Astrocyte (in vitro differentiated cells and primary cell): ENCODE measurements around the gene VWC2. TPM values are rescaled to one million over a fixed set of nuclear protein-coding genes. Genes with fewer than 3 reads are reported as not detected.

Source experiments
- DNase-seq: peaks from one replicate; pipeline ENCODE4 v3.0.0-alpha.2; 2010; ENCODE audit warnings: low read depth
- FAIRE-seq: peaks from 2 replicates; lab custom pipeline; 2011; peaks lifted over from hg19 to GRCh38; lab: Jason Lieb, UNC
- H2AFZ ChIP-seq: 2 replicates; pipeline ENCODE4 v1.6.0; 2012; ENCODE audit warnings: low read depth, low read length, inconsistent platforms
- H3K27ac ChIP-seq: 2 replicates; pipeline ENCODE4 v1.5.1; 2011; ENCODE audit warnings: low read depth, low read length, inconsistent platforms
- H3K27me3 ChIP-seq: 2 replicates; pipeline ENCODE4 v1.6.0; 2011; ENCODE audit warnings: low read length, inconsistent platforms; ENCODE audit not compliant: insufficient read depth
- H3K36me3 ChIP-seq: 2 replicates; pipeline ENCODE4 v1.5.1; 2011; ENCODE audit warnings: low read length, inconsistent platforms; ENCODE audit not compliant: insufficient read depth
- H3K4me1 ChIP-seq: 2 replicates; pipeline ENCODE4 v1.5.1; 2011; ENCODE audit warnings: low read length, inconsistent platforms; ENCODE audit not compliant: insufficient read depth
- H3K4me2 ChIP-seq: 2 replicates; pipeline ENCODE4 v1.6.0; 2012; ENCODE audit warnings: low read length, inconsistent platforms
- H3K4me3 ChIP-seq: 2 replicates; pipeline ENCODE4 v1.5.1; 2011; ENCODE audit warnings: low read depth, mild to moderate bottlenecking, low read length, inconsistent platforms; ENCODE audit not compliant: insufficient read depth
- H3K79me2 ChIP-seq: 2 replicates; pipeline ENCODE4 v1.6.0; 2012; ENCODE audit warnings: mild to moderate bottlenecking, low read length, inconsistent platforms; ENCODE audit not compliant: insufficient read depth
- H3K9ac ChIP-seq: 2 replicates; pipeline ENCODE4 v1.6.0; 2012; ENCODE audit warnings: mild to moderate bottlenecking, low read length, inconsistent platforms
- H3K9me3 ChIP-seq: 2 replicates; pipeline ENCODE4 v1.5.1; 2012; ENCODE audit warnings: low read depth, mild to moderate bottlenecking, low read length, inconsistent platforms; ENCODE audit not compliant: insufficient read depth
- H4K20me1 ChIP-seq: 2 replicates; pipeline ENCODE4 v1.6.0; 2012; ENCODE audit warnings: low read length, inconsistent platforms; ENCODE audit not compliant: insufficient read depth
- H3K27ac Mint-ChIP-seq: one replicate; pipeline ENCODE4 v1.8.0; 2021; ENCODE audit warnings: mild to moderate bottlenecking, mixed read lengths; ENCODE audit not compliant: unreplicated experiment
- H3K27me3 Mint-ChIP-seq: one replicate; pipeline ENCODE4 v1.8.0; 2021; ENCODE audit warnings: low read depth, mixed read lengths; ENCODE audit not compliant: unreplicated experiment
- H3K36me3 Mint-ChIP-seq: one replicate; pipeline ENCODE4 v1.8.0; 2021; ENCODE audit warnings: low read depth, mixed read lengths; ENCODE audit not compliant: unreplicated experiment
- H3K4me1 Mint-ChIP-seq: one replicate; pipeline ENCODE4 v1.8.0; 2021; ENCODE audit warnings: low read depth, mixed read lengths; ENCODE audit not compliant: unreplicated experiment
- H3K4me3 Mint-ChIP-seq: one replicate; pipeline ENCODE4 v1.8.0; 2021; ENCODE audit warnings: mild to moderate bottlenecking, moderate library complexity, mixed read lengths; ENCODE audit not compliant: unreplicated experiment
- H3K9me3 Mint-ChIP-seq: one replicate; pipeline ENCODE4 v1.8.0; 2021; ENCODE audit warnings: mild to moderate bottlenecking, mixed read lengths; ENCODE audit not compliant: unreplicated experiment
- EZH2 ChIP-seq: IDR thresholded peaks from 2 replicates; pipeline ENCODE4 v1.6.1; 2012; ENCODE audit warnings: mild to moderate bottlenecking, low read length, inconsistent platforms; ENCODE audit not compliant: insufficient read depth
- total RNA-seq: library from RNA; stranded (reverse); gene quantifications from 2 replicates; pipeline ENCODE4 v1.2.1, GENCODE V29; 2021
- TF ChIP-seq, protein P1 (sequence below): IDR thresholded peaks from 2 replicates; pipeline ENCODE4 v1.5.1; 2011; ENCODE audit warnings: low read depth, mild to moderate bottlenecking, inconsistent platforms, low read length, moderate library complexity; ENCODE audit not compliant: insufficient read depth

The VWC2 gene
- total RNA-seq, 1 donor from 2014 or later: not detected

DNA sequence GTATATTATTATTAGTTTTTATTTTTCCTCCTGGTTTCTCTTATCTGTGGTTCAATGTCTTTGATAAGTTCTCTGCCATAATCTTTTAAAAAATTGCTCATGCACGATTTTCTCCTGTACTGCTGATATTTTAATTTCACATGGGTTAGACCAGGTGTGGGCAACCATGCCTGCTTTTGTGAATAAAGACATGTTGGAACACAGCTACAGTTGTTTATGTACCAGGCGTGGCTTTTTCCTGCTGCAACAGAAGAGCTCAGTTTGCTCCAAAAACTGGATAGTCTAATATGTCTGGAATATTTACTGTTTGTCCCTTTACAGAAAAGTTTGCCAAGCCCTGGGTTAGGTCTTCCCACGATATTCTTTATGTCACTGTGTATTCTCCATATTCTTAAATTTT, 105.2 kb downstream of the VWC2 start:
- Mint-ChIP-seq H3K27me3 (no peaks in the 10 kb centered on the region), H3K9me3 (peaks cover 2% of the 10 kb centered on the region), H3K4me1 (no peaks in the 10 kb centered on the region), H3K4me3 (no peak overlapping the region), H3K36me3 (no peaks in the 10 kb centered on the region), H3K27ac (no peak overlapping the region)
- TF ChIP-seq EZH2: no peak
- TF ChIP-seq, protein P1, sequence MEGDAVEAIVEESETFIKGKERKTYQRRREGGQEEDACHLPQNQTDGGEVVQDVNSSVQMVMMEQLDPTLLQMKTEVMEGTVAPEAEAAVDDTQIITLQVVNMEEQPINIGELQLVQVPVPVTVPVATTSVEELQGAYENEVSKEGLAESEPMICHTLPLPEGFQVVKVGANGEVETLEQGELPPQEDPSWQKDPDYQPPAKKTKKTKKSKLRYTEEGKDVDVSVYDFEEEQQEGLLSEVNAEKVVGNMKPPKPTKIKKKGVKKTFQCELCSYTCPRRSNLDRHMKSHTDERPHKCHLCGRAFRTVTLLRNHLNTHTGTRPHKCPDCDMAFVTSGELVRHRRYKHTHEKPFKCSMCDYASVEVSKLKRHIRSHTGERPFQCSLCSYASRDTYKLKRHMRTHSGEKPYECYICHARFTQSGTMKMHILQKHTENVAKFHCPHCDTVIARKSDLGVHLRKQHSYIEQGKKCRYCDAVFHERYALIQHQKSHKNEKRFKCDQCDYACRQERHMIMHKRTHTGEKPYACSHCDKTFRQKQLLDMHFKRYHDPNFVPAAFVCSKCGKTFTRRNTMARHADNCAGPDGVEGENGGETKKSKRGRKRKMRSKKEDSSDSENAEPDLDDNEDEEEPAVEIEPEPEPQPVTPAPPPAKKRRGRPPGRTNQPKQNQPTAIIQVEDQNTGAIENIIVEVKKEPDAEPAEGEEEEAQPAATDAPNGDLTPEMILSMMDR: no peak
- H3K36me3 ChIP-seq: no peaks in the 10 kb centered on the region
- no peak overlapping the region for H3K9ac ChIP-seq
- H3K27me3 ChIP-seq: no peaks in the 10 kb centered on the region
- FAIRE-seq (no peak), DNase-seq (no peak)
- no peak overlapping the region for H3K4me2 ChIP-seq
- no peaks in the 10 kb centered on the region for H4K20me1 ChIP-seq
- H3K4me1 ChIP-seq: no peaks in the 10 kb centered on the region
- H3K9me3 ChIP-seq: no peaks in the 10 kb centered on the region
- H2AFZ ChIP-seq: no peak overlapping the region
- no peak overlapping the region for H3K27ac ChIP-seq
- no peaks in the 10 kb centered on the region for H3K79me2 ChIP-seq
- no peak overlapping the region for H3K4me3 ChIP-seq

DNA sequence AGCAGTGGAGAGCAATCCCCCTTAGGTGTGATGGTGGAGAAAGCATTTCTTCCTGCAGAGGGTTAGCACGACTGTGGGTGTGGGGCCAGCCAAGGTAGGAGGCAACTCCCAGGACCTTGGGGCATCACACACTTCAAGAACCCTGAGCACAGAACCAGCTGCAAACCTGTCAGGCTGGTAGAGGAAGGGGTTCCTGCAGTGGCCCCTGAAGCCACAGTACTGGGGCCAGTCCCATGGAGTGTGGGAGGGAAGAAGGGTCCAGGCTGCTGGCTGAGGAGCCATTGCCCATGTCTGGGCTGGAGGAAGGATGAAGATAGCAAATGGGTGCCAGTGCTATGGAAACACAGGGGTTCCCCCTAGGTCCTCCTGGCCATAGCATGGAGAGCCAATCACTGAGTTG, 110.5 kb downstream of the VWC2 start:
- Histone ChIP-seq H3K36me3 (no peaks in the 10 kb centered on the region), H3K9ac (no peak overlapping the region), H3K27me3 (no peaks in the 10 kb centered on the region), H3K27ac (no peak overlapping the region), H3K4me2 (no peak overlapping the region), H3K79me2 (no peaks in the 10 kb centered on the region), H2AFZ (no peak overlapping the region), H3K9me3 (peaks cover 7% of the 10 kb centered on the region), H3K4me1 (no peaks in the 10 kb centered on the region), H3K4me3 (no peak overlapping the region), H4K20me1 (no peaks in the 10 kb centered on the region)
- no peak for TF ChIP-seq EZH2
- TF ChIP-seq, protein P1: no peak
- no peaks in the 10 kb centered on the region for H3K36me3 Mint-ChIP-seq
- DNase-seq: no peak
- H3K27me3 Mint-ChIP-seq: no peaks in the 10 kb centered on the region
- H3K9me3 Mint-ChIP-seq: peaks cover 2% of the 10 kb centered on the region
- H3K4me3 Mint-ChIP-seq: no peak overlapping the region
- FAIRE-seq: no peak
- no peaks in the 10 kb centered on the region for H3K4me1 Mint-ChIP-seq
- no peak overlapping the region for H3K27ac Mint-ChIP-seq

DNA sequence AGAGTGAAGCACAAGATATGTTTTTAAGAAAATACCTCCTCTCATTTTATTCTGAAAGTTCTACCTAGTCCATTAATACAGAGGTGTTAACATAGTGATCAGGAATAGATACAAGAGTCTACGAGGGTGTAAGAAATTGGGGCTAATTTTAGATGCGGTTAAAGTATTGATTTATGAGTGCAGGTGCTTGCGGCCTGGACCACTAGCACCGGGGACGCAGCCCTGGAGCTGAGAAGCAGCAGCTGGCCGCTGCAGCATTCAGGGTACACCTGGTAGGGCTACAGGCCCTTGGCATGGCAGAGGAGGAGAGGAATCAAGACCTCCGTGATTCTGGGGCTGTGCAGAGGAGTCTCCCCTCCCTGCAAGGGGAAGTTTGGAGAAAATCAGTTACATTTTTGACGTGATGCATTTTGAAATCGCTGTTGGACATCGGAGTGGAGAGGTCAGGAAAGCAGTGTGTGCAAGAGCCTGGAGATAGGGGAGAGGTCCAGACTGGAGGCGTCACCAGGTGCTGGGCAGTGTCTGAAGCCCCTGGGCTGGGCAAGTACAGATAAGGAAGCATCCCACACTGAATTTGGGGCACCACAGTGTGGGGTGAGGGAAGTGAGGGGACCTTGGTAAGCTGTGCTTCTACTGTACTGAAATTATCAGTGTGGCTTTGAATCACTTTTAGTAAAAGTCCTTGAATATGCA, 112.3 kb downstream of the VWC2 start:
- DNase-seq (no peak), FAIRE-seq (no peak)
- H3K9ac ChIP-seq: no peak overlapping the region
- Mint-ChIP-seq H3K4me3 (no peak overlapping the region), H3K27me3 (no peaks in the 10 kb centered on the region), H3K27ac (no peak overlapping the region), H3K36me3 (no peaks in the 10 kb centered on the region), H3K9me3 (peaks cover 2% of the 10 kb centered on the region), H3K4me1 (no peaks in the 10 kb centered on the region)
- no peaks in the 10 kb centered on the region for H4K20me1 ChIP-seq
- peaks cover 7% of the 10 kb centered on the region for H3K9me3 ChIP-seq
- no peaks in the 10 kb centered on the region for H3K27me3 ChIP-seq
- H3K27ac ChIP-seq: no peak overlapping the region
- H2AFZ ChIP-seq: no peak overlapping the region
- H3K4me3 ChIP-seq: no peak overlapping the region
- H3K36me3 ChIP-seq: no peaks in the 10 kb centered on the region
- TF ChIP-seq EZH2: no peak
- TF ChIP-seq, protein P1: no peak
- H3K4me1 ChIP-seq: no peaks in the 10 kb centered on the region
- H3K79me2 ChIP-seq: no peaks in the 10 kb centered on the region
- H3K4me2 ChIP-seq: no peak overlapping the region
